Epithelial cell of esophagus (primary cell): ENCODE measurements around the gene SNU13.
"Not testable (repeated sequence)": the region's sequence is repeated elsewhere in the genome, so short reads cannot be mapped to it uniquely, and the experiment has no call there.

ENCODE experiments used
- DNase-seq: peaks from one replicate; pipeline ENCODE4 v3.0.0; 2010; ENCODE audit warnings: low read depth
- H3K4me3 ChIP-seq: 2 replicates; pipeline ENCODE4 v1.5.1; 2011; ENCODE audit warnings: mild to moderate bottlenecking, low read length, control low read depth
- TF ChIP-seq, protein P1 (sequence below): IDR thresholded peaks from 2 replicates; pipeline ENCODE4 v1.5.1; 2011; ENCODE audit warnings: low read depth, mild to moderate bottlenecking, low read length, control low read depth, inconsistent platforms; ENCODE audit not compliant: insufficient read depth; ENCODE audit errors: missing control alignments

Gene SNU13

DNA sequence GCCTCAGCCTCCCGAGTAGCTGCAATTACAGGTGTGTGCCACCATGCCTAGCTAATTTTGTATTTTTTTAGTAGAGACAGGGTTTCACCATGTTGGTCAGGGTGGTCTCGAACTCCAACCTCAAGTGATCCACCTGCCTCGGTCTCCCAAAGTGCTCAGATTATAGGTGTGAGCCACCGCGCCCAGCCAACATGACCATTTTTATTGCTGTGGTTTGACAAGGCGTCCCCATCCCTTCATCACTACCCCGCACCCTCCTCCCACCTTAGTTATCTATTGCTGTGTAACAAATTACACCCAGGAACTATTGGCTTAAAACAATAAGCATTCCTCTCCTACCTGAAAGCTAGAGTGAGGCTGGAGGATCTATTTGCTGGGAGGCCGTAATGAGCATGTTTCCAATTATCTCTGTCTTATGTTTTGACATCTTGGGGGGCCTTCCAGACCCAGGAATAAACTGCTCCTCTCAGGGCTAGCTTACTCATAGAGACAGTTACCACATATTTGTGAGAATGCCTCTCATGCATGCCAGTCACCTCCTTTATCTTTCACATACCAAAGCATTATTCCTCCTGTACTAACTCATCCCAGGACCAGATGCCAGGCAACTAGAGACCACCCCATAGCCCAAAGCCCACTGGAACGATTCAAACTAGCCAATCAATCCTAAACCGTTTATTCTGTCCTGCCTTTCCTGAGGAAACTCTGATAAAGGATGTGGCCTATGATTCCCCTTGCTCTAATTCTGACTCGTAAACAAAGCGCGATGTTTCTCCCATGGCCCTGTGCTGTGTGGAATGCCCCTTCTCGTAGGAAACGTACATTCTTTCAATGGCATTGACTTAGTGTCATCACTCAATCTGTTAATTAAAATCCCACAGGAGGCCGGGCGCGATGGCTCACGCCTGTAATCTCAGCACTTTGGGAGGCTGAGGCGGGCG, 19.4 kb downstream of the SNU13 start:
- peak; percentile 43 for DNase-seq
- TF ChIP-seq, protein P1, sequence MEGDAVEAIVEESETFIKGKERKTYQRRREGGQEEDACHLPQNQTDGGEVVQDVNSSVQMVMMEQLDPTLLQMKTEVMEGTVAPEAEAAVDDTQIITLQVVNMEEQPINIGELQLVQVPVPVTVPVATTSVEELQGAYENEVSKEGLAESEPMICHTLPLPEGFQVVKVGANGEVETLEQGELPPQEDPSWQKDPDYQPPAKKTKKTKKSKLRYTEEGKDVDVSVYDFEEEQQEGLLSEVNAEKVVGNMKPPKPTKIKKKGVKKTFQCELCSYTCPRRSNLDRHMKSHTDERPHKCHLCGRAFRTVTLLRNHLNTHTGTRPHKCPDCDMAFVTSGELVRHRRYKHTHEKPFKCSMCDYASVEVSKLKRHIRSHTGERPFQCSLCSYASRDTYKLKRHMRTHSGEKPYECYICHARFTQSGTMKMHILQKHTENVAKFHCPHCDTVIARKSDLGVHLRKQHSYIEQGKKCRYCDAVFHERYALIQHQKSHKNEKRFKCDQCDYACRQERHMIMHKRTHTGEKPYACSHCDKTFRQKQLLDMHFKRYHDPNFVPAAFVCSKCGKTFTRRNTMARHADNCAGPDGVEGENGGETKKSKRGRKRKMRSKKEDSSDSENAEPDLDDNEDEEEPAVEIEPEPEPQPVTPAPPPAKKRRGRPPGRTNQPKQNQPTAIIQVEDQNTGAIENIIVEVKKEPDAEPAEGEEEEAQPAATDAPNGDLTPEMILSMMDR: no peak
- no peak overlapping the region for H3K4me3 ChIP-seq

- TF ChIP-seq, protein P1: no peak
- DNase-seq: no peak
- H3K4me3 ChIP-seq: no peak overlapping the region
These were observed 23.7 kb downstream of the SNU13 start for GRCh38 chr22:41664951-41665350.

GRCh38 chr22:41664490-41664889, 24.2 kb downstream of the SNU13 start:
- TF ChIP-seq, protein P1: no peak
- peak; percentile 29 for DNase-seq
- H3K4me3 ChIP-seq: no peak overlapping the region

GRCh38 chr22:41663594-41663993, 25.1 kb downstream of the SNU13 start:
- not testable (repeated sequence) for DNase-seq, H3K4me3 ChIP-seq

- DNase-seq: no peak
- TF ChIP-seq, protein P1: no peak
- no peak overlapping the region for H3K4me3 ChIP-seq
These were observed 27.0 kb downstream of the SNU13 start for GRCh38 chr22:41661713-41662112.

DNA sequence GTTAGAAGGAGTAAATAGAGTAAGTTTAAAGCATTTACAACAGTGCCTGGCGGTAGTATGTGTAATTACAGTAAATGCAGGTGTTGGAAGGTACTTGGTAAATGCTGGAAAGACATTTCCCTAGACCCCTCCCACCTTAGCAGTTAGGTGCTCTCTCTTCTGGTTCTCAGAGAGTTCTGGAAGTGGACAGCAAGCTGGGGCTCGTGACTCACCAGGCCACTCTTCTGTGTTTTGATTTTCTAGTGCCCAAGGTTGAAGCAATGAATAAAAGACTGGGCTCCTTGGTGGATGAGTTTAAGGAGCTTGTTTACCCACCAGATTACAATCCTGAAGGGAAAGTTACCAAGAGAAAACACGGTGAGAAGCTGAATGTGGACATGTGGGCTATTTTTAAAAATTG, 27.6 kb downstream of the SNU13 start:
- TF ChIP-seq, protein P1: no peak
- DNase-seq: no peak
- H3K4me3 ChIP-seq: no peak overlapping the region

GRCh38 chr22:41660416-41660815, 28.3 kb downstream of the SNU13 start:
- DNase-seq: no peak
- H3K4me3 ChIP-seq: no peak overlapping the region
- TF ChIP-seq, protein P1: no peak
